HepG2 (cell line): ENCODE results near the gene PSMB2. TPM values are rescaled to one million over a fixed set of nuclear protein-coding genes. Genes with fewer than 3 reads are reported as not detected.

Source experiments
- CBX5 ChIP-seq: sonication (generic); formaldehyde crosslinking; IDR thresholded peaks from 2 replicates; pipeline ENCODE4 v1.4.0; 2020; ENCODE audit warnings: missing genetic modification reagents, borderline replicate concordance
- EEA1 ChIP-seq: sonication (generic); formaldehyde crosslinking; IDR thresholded peaks from 2 replicates; pipeline ENCODE4 v1.5.1; 2020; ENCODE audit warnings: mild to moderate bottlenecking, missing genetic modification reagents, borderline replicate concordance
- GABPA ChIP-seq, 2 experiments: IDR thresholded peaks; 2 replicates each; pipeline ENCODE4 v1.6.1; 2011 to 2016; ENCODE audit warnings: low read depth in 2 of 2, low read length in 1 of 2, missing biosample characterization in 1 of 2, missing genetic modification characterization in 1 of 2
- KAT8 ChIP-seq: IDR thresholded peaks from 2 replicates; pipeline ENCODE4 v1.6.1; 2016; ENCODE audit warnings: missing genetic modification reagents, missing compliant biosample characterization
- PHF20 ChIP-seq: sonication (generic); formaldehyde crosslinking; IDR thresholded peaks from 2 replicates; pipeline ENCODE4 v1.5.0; 2020; ENCODE audit warnings: mild to moderate bottlenecking, missing genetic modification reagents
- PHF21A ChIP-seq: sonication (generic); formaldehyde crosslinking; IDR thresholded peaks from 2 replicates; pipeline ENCODE4 v1.5.0; 2020; ENCODE audit warnings: mild to moderate bottlenecking, missing genetic modification reagents
- PHF8 ChIP-seq: sonication (generic); formaldehyde crosslinking; IDR thresholded peaks from 2 replicates; pipeline ENCODE4 v1.5.0; 2020; ENCODE audit warnings: missing genetic modification reagents
- PRPF4 ChIP-seq: fragments of 200-400 bp; formaldehyde crosslinking; IDR thresholded peaks from 2 replicates; pipeline ENCODE4 v1.6.1; 2016; ENCODE audit warnings: low read length, low read depth; ENCODE audit not compliant: poor library complexity, severe bottlenecking
- RORA ChIP-seq: sonication (generic); formaldehyde crosslinking; IDR thresholded peaks from 2 replicates; pipeline ENCODE4 v1.5.0; 2020; ENCODE audit warnings: mild to moderate bottlenecking, missing genetic modification reagents, moderate library complexity
- SIX4 ChIP-seq: sonication (generic); formaldehyde crosslinking; IDR thresholded peaks from 2 replicates; pipeline ENCODE4 v1.4.0; 2020; ENCODE audit warnings: missing genetic modification reagents
- SRF ChIP-seq: IDR thresholded peaks from 2 replicates; pipeline ENCODE4 v1.6.1; 2011; ENCODE audit warnings: mild to moderate bottlenecking, low read depth, low read length, moderate library complexity
- TSC22D2 ChIP-seq: sonication (generic); formaldehyde crosslinking; IDR thresholded peaks from 2 replicates; pipeline ENCODE4 v1.5.1; 2020; ENCODE audit warnings: missing genetic modification reagents, mild to moderate bottlenecking, borderline replicate concordance
- ZBTB1 ChIP-seq: sonication (generic); formaldehyde crosslinking; IDR thresholded peaks from 2 replicates; pipeline ENCODE4 v1.4.0; 2020; ENCODE audit warnings: missing genetic modification reagents, borderline replicate concordance
- ZNF143 ChIP-seq: sonication (generic); formaldehyde crosslinking; IDR thresholded peaks from 2 replicates; pipeline ENCODE4 v1.4.0; 2020; ENCODE audit warnings: missing genetic modification reagents
- ZNF251 ChIP-seq: sonication (generic); formaldehyde crosslinking; IDR thresholded peaks from 2 replicates; pipeline ENCODE4 v1.9.0; 2021; ENCODE audit warnings: mild to moderate bottlenecking, missing genetic modification reagents
- ZNF335 ChIP-seq: sonication (generic); formaldehyde crosslinking; IDR thresholded peaks from 2 replicates; pipeline ENCODE4 v1.4.0; 2020; ENCODE audit warnings: missing genetic modification reagents
- ZNF558 ChIP-seq: sonication (generic); formaldehyde crosslinking; IDR thresholded peaks from 2 replicates; pipeline ENCODE4 v1.9.0; 2022; ENCODE audit warnings: mild to moderate bottlenecking, missing genetic modification reagents, borderline replicate concordance
- polyA plus RNA-seq, 8 experiments: library from polyadenylated mRNA; depleted of rRNA in 3 of 8; stranded (reverse) in 7 of 8; unstranded in 1 of 8; fragments of >200 nt; fragmentation: Illumina TruSeq in 4 of 8; extraction: Trizol in 4 of 8; gene quantifications; 2 replicates each; pipeline versions ENCODE4 v1.2.1 to v1.2.3, GENCODE V29; 2011 to 2016; ENCODE audit warnings: low read depth in 4 of 8, missing spikeins in 1 of 8, mixed read lengths in 1 of 8; ENCODE audit not compliant: insufficient read depth in 1 of 8
- total RNA-seq, 5 experiments: library from RNA; depleted of rRNA; stranded (reverse); fragments of >200 nt; fragmentation: Illumina TruSeq; extraction: Trizol; gene quantifications; 2 replicates each; pipeline ENCODE4 v1.2.3, GENCODE V29; 2016; ENCODE audit warnings: low read depth in 1 of 5
- TF ChIP-seq, protein P1 (sequence below): IDR thresholded peaks from 2 replicates; pipeline ENCODE4 v1.6.1; 2016; ENCODE audit warnings: low read depth, missing genetic modification reagents, missing compliant biosample characterization
- TF ChIP-seq, protein P2 (sequence below): sonication (generic); formaldehyde crosslinking; IDR thresholded peaks from 2 replicates; pipeline ENCODE4 v1.4.0; 2020; ENCODE audit warnings: mild to moderate bottlenecking, missing genetic modification reagents
- TF ChIP-seq, protein P3 (sequence below): sonication (generic); formaldehyde crosslinking; IDR thresholded peaks from 2 replicates; pipeline ENCODE4 v1.5.0; 2020; ENCODE audit warnings: mild to moderate bottlenecking, missing genetic modification reagents, moderate library complexity

Gene PSMB2
- total and polyA plus RNA-seq, 2 of the 13 experiments (the other 11 are each of a cell fraction or from before 2014, with no cell fraction given): 60.6 to 62.2 TPM

DNA sequence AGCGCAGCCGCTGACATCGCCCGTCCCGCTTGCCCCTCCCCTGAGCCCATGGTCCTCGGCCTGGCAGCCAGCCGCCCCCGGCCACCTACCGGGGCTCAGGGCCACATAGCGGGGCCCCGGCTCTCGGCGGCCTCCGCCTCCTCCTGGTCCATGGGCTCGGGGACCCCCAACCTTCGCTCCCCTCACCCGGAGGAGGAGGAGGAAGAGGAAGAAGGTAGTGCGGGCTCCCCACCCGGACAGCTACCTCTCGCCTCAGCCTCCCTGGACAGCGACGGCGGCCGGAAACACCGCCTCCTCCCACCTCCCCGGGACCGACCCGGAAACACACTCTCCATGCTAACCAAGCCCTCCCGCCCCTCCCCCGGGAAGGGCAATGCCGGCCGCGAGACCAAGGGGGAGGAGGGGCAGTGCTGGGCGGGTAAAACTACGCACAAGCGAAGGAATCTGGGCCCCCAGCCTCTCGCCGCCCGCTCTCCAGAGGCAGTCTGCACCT is 84.2 kb downstream of the PSMB2 start, which contains the start of gene KIAA0319L (continued):
- TF ChIP-seq, protein P1, sequence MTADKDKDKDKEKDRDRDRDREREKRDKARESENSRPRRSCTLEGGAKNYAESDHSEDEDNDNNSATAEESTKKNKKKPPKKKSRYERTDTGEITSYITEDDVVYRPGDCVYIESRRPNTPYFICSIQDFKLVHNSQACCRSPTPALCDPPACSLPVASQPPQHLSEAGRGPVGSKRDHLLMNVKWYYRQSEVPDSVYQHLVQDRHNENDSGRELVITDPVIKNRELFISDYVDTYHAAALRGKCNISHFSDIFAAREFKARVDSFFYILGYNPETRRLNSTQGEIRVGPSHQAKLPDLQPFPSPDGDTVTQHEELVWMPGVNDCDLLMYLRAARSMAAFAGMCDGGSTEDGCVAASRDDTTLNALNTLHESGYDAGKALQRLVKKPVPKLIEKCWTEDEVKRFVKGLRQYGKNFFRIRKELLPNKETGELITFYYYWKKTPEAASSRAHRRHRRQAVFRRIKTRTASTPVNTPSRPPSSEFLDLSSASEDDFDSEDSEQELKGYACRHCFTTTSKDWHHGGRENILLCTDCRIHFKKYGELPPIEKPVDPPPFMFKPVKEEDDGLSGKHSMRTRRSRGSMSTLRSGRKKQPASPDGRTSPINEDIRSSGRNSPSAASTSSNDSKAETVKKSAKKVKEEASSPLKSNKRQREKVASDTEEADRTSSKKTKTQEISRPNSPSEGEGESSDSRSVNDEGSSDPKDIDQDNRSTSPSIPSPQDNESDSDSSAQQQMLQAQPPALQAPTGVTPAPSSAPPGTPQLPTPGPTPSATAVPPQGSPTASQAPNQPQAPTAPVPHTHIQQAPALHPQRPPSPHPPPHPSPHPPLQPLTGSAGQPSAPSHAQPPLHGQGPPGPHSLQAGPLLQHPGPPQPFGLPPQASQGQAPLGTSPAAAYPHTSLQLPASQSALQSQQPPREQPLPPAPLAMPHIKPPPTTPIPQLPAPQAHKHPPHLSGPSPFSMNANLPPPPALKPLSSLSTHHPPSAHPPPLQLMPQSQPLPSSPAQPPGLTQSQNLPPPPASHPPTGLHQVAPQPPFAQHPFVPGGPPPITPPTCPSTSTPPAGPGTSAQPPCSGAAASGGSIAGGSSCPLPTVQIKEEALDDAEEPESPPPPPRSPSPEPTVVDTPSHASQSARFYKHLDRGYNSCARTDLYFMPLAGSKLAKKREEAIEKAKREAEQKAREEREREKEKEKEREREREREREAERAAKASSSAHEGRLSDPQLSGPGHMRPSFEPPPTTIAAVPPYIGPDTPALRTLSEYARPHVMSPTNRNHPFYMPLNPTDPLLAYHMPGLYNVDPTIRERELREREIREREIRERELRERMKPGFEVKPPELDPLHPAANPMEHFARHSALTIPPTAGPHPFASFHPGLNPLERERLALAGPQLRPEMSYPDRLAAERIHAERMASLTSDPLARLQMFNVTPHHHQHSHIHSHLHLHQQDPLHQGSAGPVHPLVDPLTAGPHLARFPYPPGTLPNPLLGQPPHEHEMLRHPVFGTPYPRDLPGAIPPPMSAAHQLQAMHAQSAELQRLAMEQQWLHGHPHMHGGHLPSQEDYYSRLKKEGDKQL: no peak
- peak; percentile 90; the same call in 1 of the 2 replicates for TF ChIP-seq KAT8 (CRISPR knock-in tag)
- TF ChIP-seq SIX4: peak; percentile 68
- 0 out of 2 replicates have a peak, but pooled peaks have one; percentile 37 for TF ChIP-seq PHF21A
- peak; percentile 75 for TF ChIP-seq GABPA (IDR thresholded peaks at IDR 0.05; ENCODE audit: low read depth, low read length)
- peak; percentile 95 for TF ChIP-seq GABPA (CRISPR knock-in tag; IDR thresholded peaks at IDR 0.05; ENCODE audit: low read depth)
- TF ChIP-seq PHF20 (CRISPR knock-in tag): peak; percentile 83
- TF ChIP-seq, protein P2, sequence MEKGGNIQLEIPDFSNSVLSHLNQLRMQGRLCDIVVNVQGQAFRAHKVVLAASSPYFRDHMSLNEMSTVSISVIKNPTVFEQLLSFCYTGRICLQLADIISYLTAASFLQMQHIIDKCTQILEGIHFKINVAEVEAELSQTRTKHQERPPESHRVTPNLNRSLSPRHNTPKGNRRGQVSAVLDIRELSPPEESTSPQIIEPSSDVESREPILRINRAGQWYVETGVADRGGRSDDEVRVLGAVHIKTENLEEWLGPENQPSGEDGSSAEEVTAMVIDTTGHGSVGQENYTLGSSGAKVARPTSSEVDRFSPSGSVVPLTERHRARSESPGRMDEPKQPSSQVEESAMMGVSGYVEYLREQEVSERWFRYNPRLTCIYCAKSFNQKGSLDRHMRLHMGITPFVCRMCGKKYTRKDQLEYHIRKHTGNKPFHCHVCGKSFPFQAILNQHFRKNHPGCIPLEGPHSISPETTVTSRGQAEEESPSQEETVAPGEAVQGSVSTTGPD (CRISPR knock-in tag): no peak
- TF ChIP-seq ZNF558 (CRISPR knock-in tag): peak; percentile 97; the same call in 1 of the 2 replicates
- TF ChIP-seq RORA (CRISPR knock-in tag): no peak
- TF ChIP-seq, protein P3, sequence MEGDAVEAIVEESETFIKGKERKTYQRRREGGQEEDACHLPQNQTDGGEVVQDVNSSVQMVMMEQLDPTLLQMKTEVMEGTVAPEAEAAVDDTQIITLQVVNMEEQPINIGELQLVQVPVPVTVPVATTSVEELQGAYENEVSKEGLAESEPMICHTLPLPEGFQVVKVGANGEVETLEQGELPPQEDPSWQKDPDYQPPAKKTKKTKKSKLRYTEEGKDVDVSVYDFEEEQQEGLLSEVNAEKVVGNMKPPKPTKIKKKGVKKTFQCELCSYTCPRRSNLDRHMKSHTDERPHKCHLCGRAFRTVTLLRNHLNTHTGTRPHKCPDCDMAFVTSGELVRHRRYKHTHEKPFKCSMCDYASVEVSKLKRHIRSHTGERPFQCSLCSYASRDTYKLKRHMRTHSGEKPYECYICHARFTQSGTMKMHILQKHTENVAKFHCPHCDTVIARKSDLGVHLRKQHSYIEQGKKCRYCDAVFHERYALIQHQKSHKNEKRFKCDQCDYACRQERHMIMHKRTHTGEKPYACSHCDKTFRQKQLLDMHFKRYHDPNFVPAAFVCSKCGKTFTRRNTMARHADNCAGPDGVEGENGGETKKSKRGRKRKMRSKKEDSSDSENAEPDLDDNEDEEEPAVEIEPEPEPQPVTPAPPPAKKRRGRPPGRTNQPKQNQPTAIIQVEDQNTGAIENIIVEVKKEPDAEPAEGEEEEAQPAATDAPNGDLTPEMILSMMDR (CRISPR knock-in tag): peak; percentile 46; the same call in 1 of the 2 replicates
- peak; percentile 92 for TF ChIP-seq PHF8 (CRISPR knock-in tag)
- no peak for TF ChIP-seq CBX5 (CRISPR knock-in tag)
- 0 out of 2 replicates have a peak, but pooled peaks have one; percentile 13 for TF ChIP-seq ZNF143 (CRISPR knock-in tag)
- peak; percentile 61 for TF ChIP-seq PRPF4
- TF ChIP-seq ZBTB1: no peak
- no peak for TF ChIP-seq SRF
- TF ChIP-seq EEA1 (CRISPR knock-in tag): no peak
- no peak for TF ChIP-seq ZNF251
- peak; percentile 31; the same call in 1 of the 2 replicates for TF ChIP-seq ZNF335 (CRISPR knock-in tag)
- no peak for TF ChIP-seq TSC22D2
